Trophoblast cell (in vitro differentiated cells and primary cell): Measurements from ENCODE around the gene TRMT13.

ENCODE experiments used
- DNase-seq, 2 donors: peaks; one replicate each; pipeline ENCODE4 v3.0.0-alpha.2; 2016
- H2AFZ ChIP-seq: 2 replicates; pipeline ENCODE4 v1.6.1; 2013; ENCODE audit warnings: low read length, moderate library complexity, mild to moderate bottlenecking; ENCODE audit not compliant: insufficient read depth, poor library complexity
- H2AK5ac ChIP-seq: 2 replicates; pipeline ENCODE4 v1.6.1; 2013; ENCODE audit warnings: mild to moderate bottlenecking, low read length
- H2BK120ac ChIP-seq: 2 replicates; pipeline ENCODE4 v1.6.1; 2013; ENCODE audit warnings: low read length, mild to moderate bottlenecking, moderate library complexity; ENCODE audit not compliant: insufficient read depth, poor library complexity
- H2BK12ac ChIP-seq: 2 replicates; pipeline ENCODE4 v1.6.1; 2013; ENCODE audit warnings: mild to moderate bottlenecking, low read length, moderate library complexity
- H2BK5ac ChIP-seq: 2 replicates; pipeline ENCODE4 v1.6.1; 2013; ENCODE audit warnings: low read length, low read depth, moderate library complexity, mild to moderate bottlenecking; ENCODE audit not compliant: poor library complexity
- H3K14ac ChIP-seq: 2 replicates; pipeline ENCODE4 v1.6.1; 2013; ENCODE audit warnings: mild to moderate bottlenecking, low read length
- H3K18ac ChIP-seq: 2 replicates; pipeline ENCODE4 v1.6.1; 2013; ENCODE audit warnings: mild to moderate bottlenecking, low read length
- H3K23ac ChIP-seq: 2 replicates; pipeline ENCODE4 v1.6.1; 2013; ENCODE audit warnings: low read length
- H3K27ac ChIP-seq: 2 replicates; pipeline ENCODE4 v1.5.1; 2013; ENCODE audit warnings: low read depth, mild to moderate bottlenecking, inconsistent platforms, low read length, moderate library complexity
- H3K27me3 ChIP-seq: 2 replicates; pipeline ENCODE4 v1.6.1; 2013; ENCODE audit warnings: inconsistent platforms, mild to moderate bottlenecking, low read length, moderate library complexity; ENCODE audit not compliant: insufficient read depth
- H3K36me3 ChIP-seq, 2 experiments: 1 replicate in 1 of 2; 2 replicates in 1 of 2; pipeline ENCODE4 v1.6.1; 2013; ENCODE audit warnings: low read length in 2 of 2, mild to moderate bottlenecking in 2 of 2, moderate library complexity in 1 of 2; ENCODE audit not compliant: insufficient read depth in 2 of 2, control insufficient read depth in 1 of 2
- H3K4ac ChIP-seq: 2 replicates; pipeline ENCODE4 v1.6.1; 2013; ENCODE audit warnings: low read depth, mild to moderate bottlenecking, low read length, moderate library complexity
- H3K4me1 ChIP-seq, 2 experiments: 1 replicate in 1 of 2; 2 replicates in 1 of 2; pipeline ENCODE4 v1.6.1; 2013; ENCODE audit warnings: low read length in 2 of 2, mild to moderate bottlenecking in 2 of 2, moderate library complexity in 1 of 2; ENCODE audit not compliant: insufficient read depth in 2 of 2, control insufficient read depth in 1 of 2
- H3K4me2 ChIP-seq: 2 replicates; pipeline ENCODE4 v1.6.1; 2013; ENCODE audit warnings: inconsistent platforms, mild to moderate bottlenecking, low read length, moderate library complexity
- H3K4me3 ChIP-seq: 2 replicates; pipeline ENCODE4 v1.5.1; 2013; ENCODE audit warnings: mild to moderate bottlenecking, low read depth, low read length, inconsistent platforms
- H3K79me1 ChIP-seq: one replicate; pipeline ENCODE4 v1.6.1; 2013; ENCODE audit warnings: low read length
- H3K79me2 ChIP-seq: 2 replicates; pipeline ENCODE4 v1.6.1; 2013; ENCODE audit warnings: low read length, mild to moderate bottlenecking; ENCODE audit not compliant: control insufficient read depth, insufficient read depth, poor library complexity
- H3K9ac ChIP-seq: 2 replicates; pipeline ENCODE4 v1.6.1; 2013; ENCODE audit warnings: mild to moderate bottlenecking, low read length
- H3K9me3 ChIP-seq: 2 replicates; pipeline ENCODE4 v1.6.1; 2013; ENCODE audit warnings: low read depth, mild to moderate bottlenecking, control low read depth, inconsistent platforms, low read length; ENCODE audit not compliant: insufficient read depth
- H4K12ac ChIP-seq: 2 replicates; pipeline ENCODE4 v1.6.1; 2013; ENCODE audit warnings: low read depth, mild to moderate bottlenecking, low read length, moderate library complexity
- H4K8ac ChIP-seq: 2 replicates; pipeline ENCODE4 v1.6.1; 2013; ENCODE audit warnings: low read depth, mild to moderate bottlenecking, low read length, moderate library complexity
- H4K91ac ChIP-seq: one replicate; pipeline ENCODE4 v1.6.1; 2013; ENCODE audit warnings: low read depth, mild to moderate bottlenecking, low read length, moderate library complexity
- WGBS: extraction: QIAGEN DNeasy Blood & Tissue Kit; methylation state at CpG from one replicate; pipeline ENCODE4 v1.1.7; 2013; ENCODE audit warnings: missing lambda C conversion rate; ENCODE audit not compliant: insufficient read length, insufficient coverage; ENCODE audit errors: extremely low coverage; 5-methylcytosine and 5-hydroxymethylcytosine counted together

Gene TRMT13

GRCh38 chr1:100151679-100152078 lies 18.7 kb downstream of the TRMT13 start:
- no CpG with 5 or more reads among the region's 2 CpGs for WGBS
- no peak overlapping the region for H3K4me3 ChIP-seq
- no peaks in the 10 kb centered on the region for H3K79me1 ChIP-seq
- DNase-seq, result no peak
- H3K4ac ChIP-seq, result no peak overlapping the region
- no peak overlapping the region for H3K9ac ChIP-seq
- no peak overlapping the region for H2BK120ac ChIP-seq
- no peak overlapping the region for H4K12ac ChIP-seq
- no peak overlapping the region for H4K8ac ChIP-seq
- H3K27me3 ChIP-seq, result no peaks in the 10 kb centered on the region
- no peak overlapping the region for H3K23ac ChIP-seq
- H4K91ac ChIP-seq, result no peak overlapping the region
- no peaks in the 10 kb centered on the region for H3K9me3 ChIP-seq
- H2AK5ac ChIP-seq, result no peak overlapping the region
- H2BK5ac ChIP-seq, result no peak overlapping the region
- H3K79me2 ChIP-seq, result no peaks in the 10 kb centered on the region
- H3K18ac ChIP-seq, result no peak overlapping the region
- H3K27ac ChIP-seq, result no peak overlapping the region
- H3K14ac ChIP-seq, result no peak overlapping the region
- H3K4me1 ChIP-seq, result no peaks in the 10 kb centered on the region
- no peak overlapping the region for H3K4me2 ChIP-seq
- H3K36me3 ChIP-seq, result peaks cover 0 to 2% of the 10 kb centered on the region in 2 experiments
- H2AFZ ChIP-seq, result no peak overlapping the region
- no peak overlapping the region for H2BK12ac ChIP-seq

DNA sequence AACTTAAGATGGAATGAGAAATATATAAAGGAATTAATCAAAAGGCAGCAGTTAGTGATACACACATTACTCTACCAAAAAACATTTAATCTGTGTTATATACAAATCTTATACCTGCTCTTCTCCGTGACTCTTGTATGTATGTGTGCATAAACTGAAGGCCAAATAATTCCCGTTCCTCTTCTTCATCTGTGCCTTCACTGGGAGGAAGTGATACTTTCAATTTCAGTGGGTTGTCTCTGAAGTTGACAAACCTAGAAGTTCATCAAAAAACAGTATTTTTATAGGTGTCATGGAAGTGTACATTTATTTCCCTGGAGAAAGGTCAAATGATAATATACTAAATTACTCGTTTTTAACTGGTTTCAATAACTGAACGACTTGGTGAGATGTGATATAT lies 19.3 kb downstream of the TRMT13 start:
- Histone ChIP-seq H2AFZ (no peak overlapping the region), H2BK120ac (no peak overlapping the region), H2BK5ac (no peak overlapping the region), H4K8ac (no peak overlapping the region), H3K79me1 (no peaks in the 10 kb centered on the region), H2BK12ac (no peak overlapping the region), H4K12ac (no peak overlapping the region), H2AK5ac (no peak overlapping the region), H3K23ac (no peak overlapping the region), H3K4me2 (no peak overlapping the region), H3K27ac (no peak overlapping the region), H4K91ac (no peak overlapping the region), H3K18ac (no peak overlapping the region), H3K79me2 (no peaks in the 10 kb centered on the region), H3K36me3 (peaks cover 0 to 2% of the 10 kb centered on the region in 2 experiments), H3K4ac (no peak overlapping the region), H3K4me3 (no peak overlapping the region), H3K27me3 (no peaks in the 10 kb centered on the region), H3K9me3 (no peaks in the 10 kb centered on the region), H3K4me1 (no peaks in the 10 kb centered on the region), H3K9ac (no peak overlapping the region), H3K14ac (no peak overlapping the region)
- WGBS, result no CpG with 5 or more reads among the region's 4 CpGs
- no peak for DNase-seq

- Histone ChIP-seq H3K23ac (no peak overlapping the region), H3K14ac (no peak overlapping the region), H3K18ac (no peak overlapping the region), H3K4ac (no peak overlapping the region), H4K12ac (no peak overlapping the region), H3K27me3 (no peaks in the 10 kb centered on the region), H2AK5ac (no peak overlapping the region), H2AFZ (no peak overlapping the region), H3K4me3 (no peak overlapping the region), H3K36me3 (peaks cover 0 to 2% of the 10 kb centered on the region in 2 experiments), H3K79me2 (no peaks in the 10 kb centered on the region), H2BK12ac (no peak overlapping the region), H2BK5ac (no peak overlapping the region), H4K8ac (no peak overlapping the region), H3K79me1 (no peaks in the 10 kb centered on the region), H4K91ac (no peak overlapping the region), H2BK120ac (no peak overlapping the region), H3K9me3 (no peaks in the 10 kb centered on the region), H3K27ac (no peak overlapping the region), H3K9ac (no peak overlapping the region), H3K4me1 (no peaks in the 10 kb centered on the region), H3K4me2 (no peak overlapping the region)
- DNase-seq, result no peak
Observed at GRCh38 chr1:100162881-100163280, 29.9 kb downstream of the TRMT13 start.

- Histone ChIP-seq H4K91ac (no peak overlapping the region), H3K4me1 (no peaks in the 10 kb centered on the region), H2AFZ (no peak overlapping the region), H4K8ac (no peak overlapping the region), H3K4me3 (no peak overlapping the region), H3K23ac (no peak overlapping the region), H3K27ac (no peak overlapping the region), H2AK5ac (no peak overlapping the region), H4K12ac (no peak overlapping the region), H2BK5ac (no peak overlapping the region), H3K9ac (no peak overlapping the region), H2BK120ac (no peak overlapping the region), H3K14ac (no peak overlapping the region), H2BK12ac (no peak overlapping the region), H3K9me3 (no peaks in the 10 kb centered on the region), H3K18ac (no peak overlapping the region), H3K79me2 (no peaks in the 10 kb centered on the region), H3K27me3 (no peaks in the 10 kb centered on the region), H3K79me1 (no peaks in the 10 kb centered on the region), H3K4me2 (no peak overlapping the region), H3K4ac (no peak overlapping the region), H3K36me3 (peaks cover 0 to 2% of the 10 kb centered on the region in 2 experiments)
- WGBS, result no CpG with 5 or more reads among the region's 2 CpGs
- no peak for DNase-seq
Observed at GRCh38 chr1:100164216-100164615, 31.3 kb downstream of the TRMT13 start.
